GM18502 (cell line): ENCODE results near the gene SLC25A15.
"Not testable (repeated sequence)": the region's sequence is repeated elsewhere in the genome, so short reads cannot be mapped to it uniquely, and the experiment has no call there.

ENCODE experiments used
- ATAC-seq: cut with Tn5 transposase; IDR thresholded peaks from one replicate; pipeline ENCODE4 v1.9.1; 2021; ENCODE audit warnings: mild to moderate bottlenecking; ENCODE audit not compliant: unreplicated experiment, poor library complexity

The SLC25A15 gene

DNA sequence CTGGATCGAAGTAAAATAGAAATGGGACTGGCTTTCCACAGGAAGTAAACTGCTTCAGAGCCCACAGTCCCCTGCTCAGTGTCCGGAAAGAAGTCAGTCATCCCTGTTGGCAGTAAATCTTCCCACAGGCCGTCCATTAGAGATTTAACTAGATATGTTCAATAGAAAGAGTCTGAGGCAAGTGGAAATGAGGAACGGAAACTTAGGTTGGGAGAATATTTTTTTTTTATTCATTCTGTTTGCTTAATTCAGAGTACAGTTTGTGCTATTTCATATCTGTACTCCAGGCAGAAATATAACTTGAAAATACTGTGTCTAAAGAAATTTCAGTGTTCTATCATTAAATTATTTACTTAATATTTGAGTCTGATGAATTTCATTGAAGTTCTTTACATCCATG, 22.7 kb downstream of the SLC25A15 start:
- ATAC-seq, result no peak

DNA sequence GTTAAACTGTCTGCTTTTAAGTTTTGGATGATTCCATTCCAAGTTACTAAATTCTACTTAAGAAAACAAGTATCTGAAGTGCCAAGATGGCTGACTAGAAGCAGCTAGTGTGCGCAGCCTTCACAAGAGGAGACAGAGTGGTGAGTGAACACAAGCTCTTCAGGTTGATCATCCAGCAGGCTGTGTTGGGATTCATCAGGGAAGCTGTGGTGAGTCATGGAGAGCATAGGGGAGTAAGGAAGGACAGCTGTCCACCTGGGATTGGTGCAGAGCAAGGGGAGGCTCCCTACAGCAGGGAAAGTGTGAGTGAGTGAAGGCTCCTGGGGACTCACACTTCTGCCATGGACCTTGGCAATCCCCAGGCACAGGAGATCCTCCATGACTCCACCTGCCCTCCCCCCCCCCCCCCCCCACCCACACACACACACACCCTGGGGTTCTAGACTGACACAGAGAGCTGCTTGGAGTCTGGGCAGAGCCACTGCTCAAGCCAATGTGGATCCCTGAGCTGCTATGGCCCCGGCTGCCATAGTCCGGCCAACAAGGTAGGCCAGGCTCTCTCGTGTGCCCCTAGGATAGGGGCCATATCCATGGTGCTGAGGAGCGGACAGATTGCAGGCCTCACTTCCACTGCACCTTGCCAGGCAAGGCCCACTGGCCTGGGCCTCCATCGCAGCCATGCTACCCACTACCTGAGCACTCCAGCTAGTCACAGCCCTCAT, 23.5 kb downstream of the SLC25A15 start:
- ATAC-seq, result no peak

DNA sequence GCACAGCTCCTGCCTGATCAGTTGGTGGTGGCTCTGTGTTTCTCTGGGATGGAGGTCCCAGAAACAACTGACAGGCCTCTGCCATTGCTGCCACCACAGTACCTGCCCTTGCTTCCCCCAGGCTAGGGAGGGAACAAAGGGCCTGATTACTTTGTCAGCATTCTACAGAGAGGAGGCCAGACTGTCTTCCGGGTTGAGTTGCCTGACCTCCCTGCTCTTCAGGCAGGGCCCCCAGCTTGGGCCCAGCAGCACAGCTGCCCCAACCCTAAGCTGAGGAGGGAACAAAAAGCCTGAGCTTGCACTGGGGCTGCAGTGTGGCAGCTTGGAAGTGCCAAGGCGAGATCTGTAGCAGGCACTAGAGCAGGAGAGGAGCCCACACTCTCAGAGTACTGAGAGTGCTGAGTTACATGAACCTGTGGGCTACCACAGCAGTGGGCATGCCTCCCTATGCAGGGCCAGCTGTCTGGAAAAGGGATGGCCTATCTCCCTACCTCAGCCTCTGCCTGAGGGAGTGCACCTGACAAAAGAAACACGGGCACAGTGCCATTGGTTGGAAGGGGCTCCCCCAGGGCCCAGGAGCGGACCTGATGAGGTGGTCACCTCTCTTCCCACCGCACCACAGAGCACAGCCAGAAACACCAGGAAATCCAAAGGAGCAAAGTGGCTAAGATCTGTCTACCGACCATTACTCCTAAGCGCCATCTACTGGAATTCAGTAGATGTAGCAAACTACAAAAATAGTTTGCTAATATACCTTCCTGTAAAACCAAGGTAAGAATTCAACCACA, 24.4 kb downstream of the SLC25A15 start:
- no peak for ATAC-seq

DNA sequence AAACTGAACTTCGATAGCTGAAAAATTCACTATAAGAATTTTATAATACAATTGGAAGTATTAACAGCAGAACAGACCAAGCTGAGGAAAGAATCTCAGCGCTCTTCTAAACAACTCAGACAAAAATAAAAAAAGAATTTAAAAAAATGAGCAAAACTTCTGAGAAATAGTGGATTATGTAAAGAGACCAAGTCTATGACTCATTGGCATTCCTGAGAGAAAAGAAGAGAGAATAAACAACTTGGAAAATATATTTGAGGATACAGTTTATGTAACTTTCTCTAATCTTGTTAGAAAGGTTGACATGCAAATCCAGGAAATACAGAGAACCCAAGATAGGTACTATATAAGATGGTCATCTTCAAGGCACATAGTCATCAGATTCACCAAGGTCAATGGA, 25.4 kb downstream of the SLC25A15 start:
- no peak for ATAC-seq

DNA sequence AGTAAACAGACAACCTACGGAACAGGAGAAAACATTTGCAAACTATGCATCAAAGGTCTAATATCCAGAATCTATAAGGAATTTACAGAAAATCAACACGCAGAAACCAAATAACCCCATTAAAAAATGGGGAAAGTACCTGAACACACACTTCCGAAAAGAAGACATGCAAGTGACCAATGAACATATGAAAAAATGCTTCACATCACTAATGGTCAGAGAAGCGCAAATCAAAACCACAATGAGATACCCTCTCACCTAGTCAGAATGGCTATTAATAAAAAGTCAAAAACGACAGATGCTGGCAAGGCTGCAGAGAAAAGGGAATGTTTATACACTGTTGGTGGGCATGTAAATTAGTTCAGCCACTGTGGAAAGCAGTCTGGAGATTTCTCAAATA, 29.5 kb downstream of the SLC25A15 start:
- peak; percentile 42 for ATAC-seq

DNA sequence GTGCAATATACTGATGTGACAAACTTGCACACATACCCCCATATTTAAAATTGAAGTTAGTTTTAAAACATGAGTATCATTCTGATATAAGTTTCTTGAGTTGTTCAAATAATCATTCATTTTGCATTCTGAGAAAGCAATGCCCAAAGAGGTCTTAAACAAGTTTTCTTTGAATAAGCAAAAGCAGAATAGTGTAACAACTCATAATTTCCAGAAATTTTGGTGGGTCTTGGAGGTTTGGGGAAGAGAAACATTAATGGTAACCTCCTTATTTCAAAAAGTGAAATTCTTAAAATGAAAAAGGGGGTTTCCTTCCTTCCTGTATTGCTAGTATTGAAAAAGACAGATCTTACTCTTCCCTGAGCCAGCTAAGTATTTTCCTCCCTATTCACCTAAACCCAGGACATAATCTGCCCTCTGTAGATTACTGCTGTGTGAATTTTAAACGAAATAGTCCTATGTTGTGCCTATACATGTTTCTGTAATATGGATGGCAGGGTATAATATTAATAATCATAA, 30.4 kb downstream of the SLC25A15 start:
- ATAC-seq, result no peak

DNA sequence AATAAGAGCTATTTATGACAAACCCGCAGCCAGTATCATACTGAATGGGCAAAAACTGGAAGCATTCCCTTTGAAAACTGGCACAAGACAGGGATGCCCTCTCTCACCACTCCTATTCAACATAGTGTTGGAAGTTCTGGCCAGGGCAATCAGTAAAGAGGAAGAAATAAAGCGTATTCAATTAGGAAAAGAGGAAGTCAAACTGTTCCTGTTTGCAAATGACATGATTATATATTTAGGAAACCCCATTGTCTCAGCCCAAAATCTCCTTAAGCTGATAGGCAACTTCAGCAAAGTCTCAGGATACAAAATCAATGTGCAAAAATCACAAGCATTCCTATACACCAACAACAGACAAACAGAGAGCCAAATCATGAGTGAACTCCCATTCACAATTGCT, 50.3 kb downstream of the SLC25A15 start:
- not testable (repeated sequence) for ATAC-seq

DNA sequence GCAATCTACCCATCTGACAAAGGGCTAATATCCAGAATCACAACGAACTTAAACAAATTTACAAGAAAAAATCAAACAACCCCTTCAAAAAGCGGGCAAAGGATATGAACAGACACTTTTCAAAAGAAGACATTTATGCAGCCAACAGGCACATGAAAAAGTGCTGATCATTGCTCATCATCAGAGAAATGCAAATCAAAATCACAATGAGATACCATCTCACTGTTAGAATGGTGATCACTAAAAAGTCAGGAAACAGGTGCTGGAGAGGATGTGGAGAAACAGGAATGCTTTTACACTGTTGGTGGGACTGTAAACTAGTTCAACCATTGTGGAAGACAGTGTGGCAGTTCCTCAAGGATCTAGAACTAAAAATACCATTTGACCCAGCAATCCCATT, 51.5 kb downstream of the SLC25A15 start:
- ATAC-seq, result not testable (repeated sequence)
